Erythroblast (primary cell): Measurements from ENCODE around the gene PCDHGA7.
"Not testable (repeated sequence)": the region's sequence is repeated elsewhere in the genome, so short reads cannot be mapped to it uniquely, and the experiment has no call there.

Experiments
- DNase-seq, 2 experiments: peaks; one replicate each; lab custom pipeline; 2025; lab: John Stamatoyannopoulos, UW
- GATA1 ChIP-seq: IDR thresholded peaks from 2 replicates; pipeline ENCODE4 v1.6.1; 2011; ENCODE audit warnings: low read depth, mild to moderate bottlenecking, control low read depth, low read length, moderate library complexity
- POLR2A ChIP-seq: IDR thresholded peaks from 2 replicates; pipeline ENCODE4 v1.6.1; 2011; ENCODE audit warnings: mild to moderate bottlenecking, low read length

The PCDHGA7 gene

DNA sequence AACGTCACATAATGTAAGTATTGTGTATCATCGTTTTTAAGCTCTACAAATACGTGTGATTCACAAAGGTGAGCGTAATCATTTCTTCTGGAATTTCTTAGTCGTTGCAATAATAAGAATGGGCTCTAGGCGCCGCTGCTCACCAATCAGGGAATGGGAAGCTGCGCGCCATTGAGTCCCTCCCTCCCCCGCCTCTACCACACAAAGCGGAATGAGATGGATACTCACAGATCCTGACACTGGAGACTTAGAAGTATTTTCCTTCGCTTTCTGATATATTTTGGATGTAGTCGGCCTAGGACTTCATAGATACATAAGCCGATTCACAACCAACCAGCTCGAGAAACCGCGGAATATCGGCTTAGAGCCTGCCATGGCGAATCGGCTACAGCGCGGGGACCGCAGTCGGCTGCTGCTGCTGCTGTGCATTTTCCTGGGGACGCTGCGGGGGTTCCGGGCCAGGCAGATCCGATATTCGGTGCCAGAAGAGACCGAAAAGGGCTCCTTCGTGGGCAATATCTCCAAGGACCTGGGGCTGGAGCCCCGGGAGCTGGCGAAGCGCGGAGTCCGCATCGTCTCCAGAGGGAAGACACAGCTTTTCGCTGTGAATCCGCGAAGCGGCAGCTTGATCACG lies 38.4 kb downstream of the PCDHGA7 start, which contains the start of gene PCDHGA11:
Gene PCDHGA11 (plus strand): TSS at position 197 of the 634 bp plus-strand sequence. CDS start 177 bp downstream, at position 374.
- TF ChIP-seq GATA1, result no peak
- no peak for TF ChIP-seq POLR2A
- peak; percentile 60 to 74 for DNase-seq

DNA sequence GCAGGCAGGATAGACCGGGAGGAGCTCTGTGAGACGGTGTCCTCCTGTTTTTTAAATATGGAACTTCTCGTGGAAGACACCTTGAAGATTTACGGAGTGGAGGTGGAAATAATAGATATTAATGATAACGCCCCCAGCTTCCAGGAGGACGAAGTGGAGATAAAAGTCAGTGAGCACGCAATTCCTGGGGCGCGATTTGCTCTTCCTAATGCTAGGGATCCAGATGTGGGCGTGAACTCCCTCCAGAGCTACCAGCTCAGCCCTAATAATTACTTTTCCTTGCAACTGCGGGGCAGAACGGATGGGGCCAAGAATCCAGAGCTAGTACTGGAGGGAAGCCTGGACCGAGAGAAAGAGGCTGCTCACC lies 38.9 kb downstream of the PCDHGA7 start:
- TF ChIP-seq POLR2A, result no peak
- no peak for TF ChIP-seq GATA1
- no peak for DNase-seq

DNA sequence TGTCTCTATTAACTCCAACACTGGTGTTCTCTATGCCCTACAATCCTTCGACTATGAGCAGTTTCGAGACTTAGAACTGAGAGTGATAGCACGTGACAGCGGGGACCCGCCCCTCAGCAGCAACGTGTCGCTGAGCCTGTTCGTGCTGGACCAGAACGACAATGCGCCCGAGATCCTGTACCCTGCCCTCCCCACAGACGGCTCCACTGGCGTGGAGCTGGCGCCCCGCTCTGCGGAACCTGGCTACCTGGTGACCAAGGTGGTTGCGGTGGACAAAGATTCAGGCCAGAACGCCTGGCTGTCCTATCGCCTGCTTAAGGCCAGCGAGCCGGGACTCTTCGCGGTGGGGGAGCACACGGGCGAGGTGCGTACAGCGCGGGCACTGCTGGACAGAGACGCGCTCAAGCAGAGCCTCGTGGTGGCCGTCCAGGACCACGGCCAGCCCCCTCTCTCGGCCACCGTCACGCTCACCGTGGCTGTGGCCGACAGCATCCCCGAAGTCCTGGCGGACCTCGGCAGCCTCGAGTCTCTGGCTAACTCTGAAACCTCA lies 40.3 kb downstream of the PCDHGA7 start:
- DNase-seq, result no peak
- no peak for TF ChIP-seq POLR2A
- TF ChIP-seq GATA1, result no peak

DNA sequence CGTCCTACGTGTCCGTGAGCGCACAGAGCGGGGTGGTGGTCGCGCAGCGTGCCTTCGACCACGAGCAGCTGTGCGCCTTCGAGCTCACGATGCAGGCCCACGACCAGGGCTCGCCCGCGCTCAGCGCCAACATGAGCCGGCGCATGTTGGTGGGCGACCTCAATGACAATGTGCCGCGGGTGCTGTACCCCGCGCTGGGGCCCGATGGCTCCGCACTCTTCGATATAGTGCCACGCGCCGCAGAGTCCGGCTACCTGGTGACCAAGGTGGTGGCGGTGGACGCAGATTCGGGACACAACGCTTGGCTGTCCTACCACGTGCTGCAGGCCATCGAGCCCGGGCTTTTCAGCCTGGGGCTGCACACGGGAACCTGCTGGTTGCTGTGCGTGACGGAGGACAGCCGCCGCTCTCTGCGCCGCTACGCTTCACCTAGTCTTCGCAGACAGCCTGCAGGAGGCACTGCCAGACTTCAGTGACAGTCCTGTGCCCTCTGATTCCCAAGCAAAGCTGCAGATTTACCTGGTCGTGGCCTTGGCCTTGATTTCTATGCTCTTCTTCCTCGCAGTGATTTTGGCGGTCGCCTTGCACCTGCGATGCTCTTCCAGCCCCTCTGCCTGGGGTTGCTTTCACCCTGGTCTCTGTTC lies 45.4 kb downstream of the PCDHGA7 start:
- no peak for TF ChIP-seq POLR2A
- no peak for TF ChIP-seq GATA1
- no peak for DNase-seq

DNA sequence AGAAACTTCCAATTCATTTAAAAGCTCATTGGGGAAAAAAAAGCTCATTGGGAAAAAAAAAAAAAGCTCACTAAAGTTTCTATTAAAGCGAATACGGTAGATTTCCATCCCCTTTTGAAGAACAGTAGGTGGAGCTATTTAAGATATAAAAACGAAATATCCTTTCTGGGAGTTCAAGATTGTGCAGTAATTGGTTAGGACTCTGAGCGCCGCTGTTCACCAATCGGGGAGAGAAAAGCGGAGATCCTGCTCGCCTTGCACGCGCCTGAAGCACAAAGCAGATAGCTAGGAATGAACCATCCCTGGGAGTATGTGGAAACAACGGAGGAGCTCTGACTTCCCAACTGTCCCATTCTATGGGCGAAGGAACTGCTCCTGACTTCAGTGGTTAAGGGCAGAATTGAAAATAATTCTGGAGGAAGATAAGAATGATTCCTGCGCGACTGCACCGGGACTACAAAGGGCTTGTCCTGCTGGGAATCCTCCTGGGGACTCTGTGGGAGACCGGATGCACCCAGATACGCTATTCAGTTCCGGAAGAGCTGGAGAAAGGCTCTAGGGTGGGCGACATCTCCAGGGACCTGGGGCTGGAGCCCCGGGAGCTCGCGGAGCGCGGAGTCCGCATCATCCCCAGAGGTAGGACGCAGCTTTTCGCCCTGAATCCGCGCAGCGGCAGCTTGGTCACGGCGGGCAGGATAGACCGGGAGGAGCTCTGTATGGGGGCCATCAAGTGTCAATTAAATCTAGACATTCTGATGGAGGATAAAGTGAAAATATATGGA lies 48.0 kb downstream of the PCDHGA7 start, which contains the start of gene PCDHGA12:
Gene PCDHGA12 (plus strand): TSS at position 176 of the 782 bp plus-strand sequence. CDS start 253 bp downstream, at position 429.
- peak; percentile 8 to 19 for DNase-seq
- TF ChIP-seq POLR2A (no peak), GATA1 (no peak)

DNA sequence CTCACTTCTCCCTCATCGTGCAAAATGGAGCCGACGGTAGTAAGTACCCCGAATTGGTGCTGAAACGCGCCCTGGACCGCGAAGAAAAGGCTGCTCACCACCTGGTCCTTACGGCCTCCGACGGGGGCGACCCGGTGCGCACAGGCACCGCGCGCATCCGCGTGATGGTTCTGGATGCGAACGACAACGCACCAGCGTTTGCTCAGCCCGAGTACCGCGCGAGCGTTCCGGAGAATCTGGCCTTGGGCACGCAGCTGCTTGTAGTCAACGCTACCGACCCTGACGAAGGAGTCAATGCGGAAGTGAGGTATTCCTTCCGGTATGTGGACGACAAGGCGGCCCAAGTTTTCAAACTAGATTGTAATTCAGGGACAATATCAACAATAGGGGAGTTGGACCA lies 48.7 kb downstream of the PCDHGA7 start:
- no peak for DNase-seq

DNA sequence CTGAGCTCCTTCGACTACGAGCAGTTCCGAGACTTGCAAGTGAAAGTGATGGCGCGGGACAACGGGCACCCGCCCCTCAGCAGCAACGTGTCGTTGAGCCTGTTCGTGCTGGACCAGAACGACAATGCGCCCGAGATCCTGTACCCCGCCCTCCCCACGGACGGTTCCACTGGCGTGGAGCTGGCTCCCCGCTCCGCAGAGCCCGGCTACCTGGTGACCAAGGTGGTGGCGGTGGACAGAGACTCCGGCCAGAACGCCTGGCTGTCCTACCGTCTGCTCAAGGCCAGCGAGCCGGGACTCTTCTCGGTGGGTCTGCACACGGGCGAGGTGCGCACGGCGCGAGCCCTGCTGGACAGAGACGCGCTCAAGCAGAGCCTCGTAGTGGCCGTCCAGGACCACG lies 49.8 kb downstream of the PCDHGA7 start:
- not testable (repeated sequence) for DNase-seq

More for the DNA sequence above, 48.7 kb downstream of the PCDHGA7 start:
- TF ChIP-seq GATA1 (no peak), POLR2A (no peak)

DNA sequence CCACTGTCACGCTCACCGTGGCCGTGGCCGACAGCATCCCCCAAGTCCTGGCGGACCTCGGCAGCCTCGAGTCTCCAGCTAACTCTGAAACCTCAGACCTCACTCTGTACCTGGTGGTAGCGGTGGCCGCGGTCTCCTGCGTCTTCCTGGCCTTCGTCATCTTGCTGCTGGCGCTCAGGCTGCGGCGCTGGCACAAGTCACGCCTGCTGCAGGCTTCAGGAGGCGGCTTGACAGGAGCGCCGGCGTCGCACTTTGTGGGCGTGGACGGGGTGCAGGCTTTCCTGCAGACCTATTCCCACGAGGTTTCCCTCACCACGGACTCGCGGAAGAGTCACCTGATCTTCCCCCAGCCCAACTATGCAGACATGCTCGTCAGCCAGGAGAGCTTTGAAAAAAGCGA lies 50.2 kb downstream of the PCDHGA7 start:
- DNase-seq, result not testable (repeated sequence)

DNA sequence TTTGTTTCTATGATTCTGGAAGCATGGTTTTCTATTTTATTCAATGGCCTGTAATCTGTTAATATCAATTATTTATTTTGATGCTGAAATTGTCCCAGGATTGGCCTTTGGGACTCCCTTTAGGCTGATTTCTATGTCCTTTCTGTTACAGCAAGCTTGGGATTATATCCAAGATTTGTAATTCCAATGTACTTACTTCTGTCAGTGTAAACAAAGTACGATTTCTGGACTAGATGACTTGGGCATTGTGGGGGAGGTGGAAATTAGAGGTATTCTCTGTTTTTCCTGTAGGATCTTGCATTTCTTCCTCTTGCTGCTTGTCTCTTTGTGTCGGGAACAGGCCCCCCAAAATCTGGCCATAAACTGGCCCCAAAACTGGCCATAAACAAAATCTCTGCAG lies 51.5 kb downstream of the PCDHGA7 start:
- DNase-seq, result no peak
- no peak for TF ChIP-seq GATA1
- no peak for TF ChIP-seq POLR2A
